Panc1 (cell line): Measurements from ENCODE around the gene SRBD1. TPM values are rescaled to one million over a fixed set of nuclear protein-coding genes. Genes with fewer than 3 reads are reported as not detected.

Source experiments
- ATAC-seq: fragments of 200-7000 bp; cut with Tn5 transposase; 2 replicates; pipeline ENCODE4 v1.9.1; 2020; ENCODE audit warnings: mild to moderate bottlenecking, moderate library complexity
- BruUV-seq: library from RNA; stranded (reverse); fragments of 400-500 nt; replicated peaks from 2 replicates; lab custom pipeline; 2021; lab: Mats Ljungman, UMichigan
- CTCF ChIA-PET: fragments of 300-600 bp; sonication (Branson Sonifier 250); formaldehyde crosslinking; loops from one replicate; lab custom pipeline; 2022; ENCODE audit warnings: antibody characterized with exemption; lab: Charles Lee
- POLR2A ChIA-PET: fragments of 300-600 bp; sonication (Branson Sonifier 250); formaldehyde crosslinking; loops from one replicate; lab custom pipeline; 2022; ENCODE audit warnings: antibody characterized with exemption; lab: Charles Lee
- DNase-seq: peaks from one replicate; pipeline ENCODE4 v3.0.0-alpha.2; 2010; ENCODE audit warnings: low read depth, low spot score
- H3K27ac ChIP-seq: 2 replicates; pipeline ENCODE4 v1.5.1; 2011; ENCODE audit warnings: mild to moderate bottlenecking, low read length, inconsistent platforms
- H3K27me3 ChIP-seq: fragments of 200-500 bp; sonication (Bioruptor generic); 2 replicates; pipeline ENCODE4 v1.6.0; 2014; ENCODE audit warnings: low read length, inconsistent platforms; ENCODE audit not compliant: control insufficient read depth, insufficient read depth
- H3K36me3 ChIP-seq: fragments of 200-500 bp; sonication (Bioruptor generic); 2 replicates; pipeline ENCODE4 v1.5.1; 2014; ENCODE audit warnings: inconsistent platforms, mild to moderate bottlenecking, low read length, moderate library complexity; ENCODE audit not compliant: control insufficient read depth, insufficient read depth
- H3K4me1 ChIP-seq: 2 replicates; pipeline ENCODE4 v1.5.1; 2011; ENCODE audit warnings: inconsistent platforms, mild to moderate bottlenecking, low read length, moderate library complexity; ENCODE audit not compliant: control insufficient read depth, insufficient read depth
- H3K4me3 ChIP-seq, 2 experiments: 2 replicates each; pipeline ENCODE4 v1.5.1; 2011 to 2012; ENCODE audit warnings: low read depth in 2 of 2, low read length in 2 of 2, mild to moderate bottlenecking in 2 of 2, inconsistent platforms in 1 of 2, moderate library complexity in 1 of 2
- H3K9me3 ChIP-seq: fragments of 200-500 bp; sonication (Bioruptor generic); 2 replicates; pipeline ENCODE4 v1.5.1; 2014; ENCODE audit warnings: low read depth, mild to moderate bottlenecking, inconsistent platforms, low read length, moderate library complexity; ENCODE audit not compliant: control insufficient read depth, insufficient read depth
- POLR2AphosphoS5 ChIP-seq: IDR thresholded peaks from 2 replicates; pipeline ENCODE4 v1.6.1; 2012; ENCODE audit warnings: mild to moderate bottlenecking, low read depth, low read length, moderate library complexity
- SIN3A ChIP-seq: IDR thresholded peaks from 2 replicates; pipeline ENCODE4 v1.6.1; 2012; ENCODE audit warnings: low read depth, mild to moderate bottlenecking, low read length, moderate library complexity, borderline replicate concordance; ENCODE audit not compliant: insufficient read depth
- TCF7L2 ChIP-seq: IDR thresholded peaks from 2 replicates; pipeline ENCODE4 v1.6.1; 2011; ENCODE audit warnings: mild to moderate bottlenecking, low read depth, low read length, inconsistent platforms
- in situ Hi-C: cut with HindIII; loops from 2 replicates; pipeline ENCODE4 v1.10.0; 2016; ENCODE audit warnings: low sequenced_read_pairs, low pct_unique_long_range_greater_than_20kb
- intact Hi-C: fragments of 100-400 bp; cut with micrococcal nuclease; formaldehyde crosslinking; loops from one replicate; pipeline ENCODE4 v1.10.0; 2022; ENCODE audit not compliant: unreplicated experiment
- total RNA-seq: library from RNA; stranded (reverse); gene quantifications from one replicate; pipeline ENCODE4 v1.2.1, GENCODE V29; 2021; ENCODE audit not compliant: unreplicated experiment
- TF ChIP-seq, protein P1 (sequence below), 2 experiments: IDR thresholded peaks; 2 replicates each; pipeline ENCODE4 v1.6.1; 2011 to 2012; ENCODE audit warnings: low read depth in 2 of 2, control low read depth in 1 of 2, low read length in 1 of 2, mild to moderate bottlenecking in 1 of 2, moderate library complexity in 1 of 2; ENCODE audit not compliant: insufficient read depth in 1 of 2
- TF ChIP-seq, protein P2 (sequence below): fragments of 450-650 bp; IDR thresholded peaks from 2 replicates; pipeline ENCODE4 v1.5.1; 2017; ENCODE audit warnings: mild to moderate bottlenecking

Gene SRBD1
- total RNA-seq, 1 experiment from 2014 or later = 9.7 TPM

- Histone ChIP-seq H3K9me3 (no peaks in the 10 kb centered on the region), H3K27me3 (no peaks in the 10 kb centered on the region), H3K4me3 (no peak overlapping the region), H3K27ac (no peak overlapping the region), H3K36me3 (no peaks in the 10 kb centered on the region), H3K4me1 (no peaks in the 10 kb centered on the region)
- no peak for ATAC-seq
- intact Hi-C loops (no loop called here), in situ Hi-C loops (no loop called here)
- ChIA-PET CTCF (no interaction called here), POLR2A (no interaction called here)
- no peak for TF ChIP-seq TCF7L2
- TF ChIP-seq, protein P1, sequence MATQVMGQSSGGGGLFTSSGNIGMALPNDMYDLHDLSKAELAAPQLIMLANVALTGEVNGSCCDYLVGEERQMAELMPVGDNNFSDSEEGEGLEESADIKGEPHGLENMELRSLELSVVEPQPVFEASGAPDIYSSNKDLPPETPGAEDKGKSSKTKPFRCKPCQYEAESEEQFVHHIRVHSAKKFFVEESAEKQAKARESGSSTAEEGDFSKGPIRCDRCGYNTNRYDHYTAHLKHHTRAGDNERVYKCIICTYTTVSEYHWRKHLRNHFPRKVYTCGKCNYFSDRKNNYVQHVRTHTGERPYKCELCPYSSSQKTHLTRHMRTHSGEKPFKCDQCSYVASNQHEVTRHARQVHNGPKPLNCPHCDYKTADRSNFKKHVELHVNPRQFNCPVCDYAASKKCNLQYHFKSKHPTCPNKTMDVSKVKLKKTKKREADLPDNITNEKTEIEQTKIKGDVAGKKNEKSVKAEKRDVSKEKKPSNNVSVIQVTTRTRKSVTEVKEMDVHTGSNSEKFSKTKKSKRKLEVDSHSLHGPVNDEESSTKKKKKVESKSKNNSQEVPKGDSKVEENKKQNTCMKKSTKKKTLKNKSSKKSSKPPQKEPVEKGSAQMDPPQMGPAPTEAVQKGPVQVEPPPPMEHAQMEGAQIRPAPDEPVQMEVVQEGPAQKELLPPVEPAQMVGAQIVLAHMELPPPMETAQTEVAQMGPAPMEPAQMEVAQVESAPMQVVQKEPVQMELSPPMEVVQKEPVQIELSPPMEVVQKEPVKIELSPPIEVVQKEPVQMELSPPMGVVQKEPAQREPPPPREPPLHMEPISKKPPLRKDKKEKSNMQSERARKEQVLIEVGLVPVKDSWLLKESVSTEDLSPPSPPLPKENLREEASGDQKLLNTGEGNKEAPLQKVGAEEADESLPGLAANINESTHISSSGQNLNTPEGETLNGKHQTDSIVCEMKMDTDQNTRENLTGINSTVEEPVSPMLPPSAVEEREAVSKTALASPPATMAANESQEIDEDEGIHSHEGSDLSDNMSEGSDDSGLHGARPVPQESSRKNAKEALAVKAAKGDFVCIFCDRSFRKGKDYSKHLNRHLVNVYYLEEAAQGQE (IDR thresholded peaks at IDR 0.05; ENCODE audit: insufficient read depth in 1 of 2, low read depth in 2 of 2, low read length in 1 of 2) = no peak
- TF ChIP-seq POLR2AphosphoS5 = no peak
- TF ChIP-seq, protein P2, sequence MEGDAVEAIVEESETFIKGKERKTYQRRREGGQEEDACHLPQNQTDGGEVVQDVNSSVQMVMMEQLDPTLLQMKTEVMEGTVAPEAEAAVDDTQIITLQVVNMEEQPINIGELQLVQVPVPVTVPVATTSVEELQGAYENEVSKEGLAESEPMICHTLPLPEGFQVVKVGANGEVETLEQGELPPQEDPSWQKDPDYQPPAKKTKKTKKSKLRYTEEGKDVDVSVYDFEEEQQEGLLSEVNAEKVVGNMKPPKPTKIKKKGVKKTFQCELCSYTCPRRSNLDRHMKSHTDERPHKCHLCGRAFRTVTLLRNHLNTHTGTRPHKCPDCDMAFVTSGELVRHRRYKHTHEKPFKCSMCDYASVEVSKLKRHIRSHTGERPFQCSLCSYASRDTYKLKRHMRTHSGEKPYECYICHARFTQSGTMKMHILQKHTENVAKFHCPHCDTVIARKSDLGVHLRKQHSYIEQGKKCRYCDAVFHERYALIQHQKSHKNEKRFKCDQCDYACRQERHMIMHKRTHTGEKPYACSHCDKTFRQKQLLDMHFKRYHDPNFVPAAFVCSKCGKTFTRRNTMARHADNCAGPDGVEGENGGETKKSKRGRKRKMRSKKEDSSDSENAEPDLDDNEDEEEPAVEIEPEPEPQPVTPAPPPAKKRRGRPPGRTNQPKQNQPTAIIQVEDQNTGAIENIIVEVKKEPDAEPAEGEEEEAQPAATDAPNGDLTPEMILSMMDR = no peak
- TF ChIP-seq SIN3A = no peak
- DNase-seq = no peak
- BruUV-seq = no TSS peak
Measured at GRCh38 chr2:45450634-45451033, 160.4 kb downstream of the SRBD1 start.

- no TSS peak for BruUV-seq
- ATAC-seq = no peak
- intact Hi-C loops (no loop called here), in situ Hi-C loops (no loop called here)
- no peak overlapping the region for H3K4me3 ChIP-seq
- H3K36me3 ChIP-seq = no peaks in the 10 kb centered on the region
- ChIA-PET CTCF (no interaction called here), POLR2A (no interaction called here)
- DNase-seq = no peak
- H3K9me3 ChIP-seq = no peaks in the 10 kb centered on the region
- TF ChIP-seq TCF7L2 (no peak), POLR2AphosphoS5 (no peak), SIN3A (no peak)
- TF ChIP-seq, protein P2 = no peak
- TF ChIP-seq, protein P1 (IDR thresholded peaks at IDR 0.05; ENCODE audit: insufficient read depth in 1 of 2, low read depth in 2 of 2, low read length in 1 of 2) = no peak
- H3K27ac ChIP-seq = no peak overlapping the region
- H3K27me3 ChIP-seq = no peaks in the 10 kb centered on the region
- no peaks in the 10 kb centered on the region for H3K4me1 ChIP-seq
Measured at GRCh38 chr2:45448217-45448616, 162.8 kb downstream of the SRBD1 start.
